Measurements from ENCODE around the gene DYNLRB1. TPM values are rescaled to one million over a fixed set of nuclear protein-coding genes. Genes with fewer than 3 reads are reported as not detected.

The DYNLRB1 gene
- total and polyA plus RNA-seq, 2 of the 13 experiments (the other 11 are each of a cell fraction or from before 2014, with no cell fraction given), result 140 to 244 TPM

DNA sequence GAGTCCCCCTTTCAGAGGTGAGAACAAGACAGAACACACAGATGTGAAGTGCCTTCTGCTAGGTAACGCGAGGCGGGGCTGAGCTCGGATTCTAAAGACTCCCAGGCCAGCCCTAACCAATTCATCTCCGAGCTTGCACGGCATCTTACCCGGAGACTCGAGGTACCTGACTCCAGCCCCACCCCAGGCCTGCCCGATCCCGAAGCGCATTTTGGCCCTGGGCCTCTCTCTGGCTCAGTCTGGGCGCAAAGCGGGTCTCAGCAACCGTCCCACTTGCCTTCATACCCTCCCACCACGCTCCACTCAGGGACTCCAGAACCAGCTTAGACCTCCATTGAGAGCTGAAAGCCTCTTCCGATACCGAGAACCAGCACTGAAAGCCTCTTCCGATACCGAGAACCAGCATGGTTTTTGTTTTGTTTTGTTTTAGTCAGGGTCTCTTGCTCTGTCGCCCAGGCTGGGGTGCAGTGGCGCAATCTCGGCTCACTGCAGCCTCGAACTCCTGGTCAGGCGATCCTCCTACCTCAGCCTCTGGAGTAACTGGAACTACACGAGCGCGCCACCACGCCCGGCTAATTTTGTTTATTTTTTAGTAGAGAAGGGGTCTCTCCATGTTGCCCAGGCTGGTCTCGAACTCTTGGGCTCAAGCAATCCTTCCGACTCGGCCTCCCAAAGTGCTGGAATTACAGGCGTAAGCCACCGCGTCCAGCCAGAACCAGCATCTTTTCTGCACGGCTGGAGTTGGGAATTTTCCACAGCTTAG is 557 bp upstream of the DYNLRB1 start (continued):
- TF ChIP-seq, protein P1, sequence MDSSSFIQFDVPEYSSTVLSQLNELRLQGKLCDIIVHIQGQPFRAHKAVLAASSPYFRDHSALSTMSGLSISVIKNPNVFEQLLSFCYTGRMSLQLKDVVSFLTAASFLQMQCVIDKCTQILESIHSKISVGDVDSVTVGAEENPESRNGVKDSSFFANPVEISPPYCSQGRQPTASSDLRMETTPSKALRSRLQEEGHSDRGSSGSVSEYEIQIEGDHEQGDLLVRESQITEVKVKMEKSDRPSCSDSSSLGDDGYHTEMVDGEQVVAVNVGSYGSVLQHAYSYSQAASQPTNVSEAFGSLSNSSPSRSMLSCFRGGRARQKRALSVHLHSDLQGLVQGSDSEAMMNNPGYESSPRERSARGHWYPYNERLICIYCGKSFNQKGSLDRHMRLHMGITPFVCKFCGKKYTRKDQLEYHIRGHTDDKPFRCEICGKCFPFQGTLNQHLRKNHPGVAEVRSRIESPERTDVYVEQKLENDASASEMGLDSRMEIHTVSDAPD (CRISPR knock-in tag; IDR thresholded peaks at IDR 0.05), result no peak; the same call in 1 of the 2 replicates
- TF ChIP-seq, protein P2, sequence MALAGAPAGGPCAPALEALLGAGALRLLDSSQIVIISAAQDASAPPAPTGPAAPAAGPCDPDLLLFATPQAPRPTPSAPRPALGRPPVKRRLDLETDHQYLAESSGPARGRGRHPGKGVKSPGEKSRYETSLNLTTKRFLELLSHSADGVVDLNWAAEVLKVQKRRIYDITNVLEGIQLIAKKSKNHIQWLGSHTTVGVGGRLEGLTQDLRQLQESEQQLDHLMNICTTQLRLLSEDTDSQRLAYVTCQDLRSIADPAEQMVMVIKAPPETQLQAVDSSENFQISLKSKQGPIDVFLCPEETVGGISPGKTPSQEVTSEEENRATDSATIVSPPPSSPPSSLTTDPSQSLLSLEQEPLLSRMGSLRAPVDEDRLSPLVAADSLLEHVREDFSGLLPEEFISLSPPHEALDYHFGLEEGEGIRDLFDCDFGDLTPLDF (CRISPR knock-in tag; IDR thresholded peaks at IDR 0.05), result no peak
- TF ChIP-seq, protein P3, sequence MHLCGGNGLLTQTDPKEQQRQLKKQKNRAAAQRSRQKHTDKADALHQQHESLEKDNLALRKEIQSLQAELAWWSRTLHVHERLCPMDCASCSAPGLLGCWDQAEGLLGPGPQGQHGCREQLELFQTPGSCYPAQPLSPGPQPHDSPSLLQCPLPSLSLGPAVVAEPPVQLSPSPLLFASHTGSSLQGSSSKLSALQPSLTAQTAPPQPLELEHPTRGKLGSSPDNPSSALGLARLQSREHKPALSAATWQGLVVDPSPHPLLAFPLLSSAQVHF (CRISPR knock-in tag; IDR thresholded peaks at IDR 0.05), result no peak
- TF ChIP-seq AGO1 (IDR thresholded peaks at IDR 0.05; ENCODE audit: low read depth, low read length, poor library complexity, severe bottlenecking) (no peak), ZNF205 (CRISPR knock-in tag; IDR thresholded peaks at IDR 0.05) (0 out of 2 replicates have a peak, but pooled peaks have one; percentile 24), ZNF570 (CRISPR knock-in tag; IDR thresholded peaks at IDR 0.05; ENCODE audit: borderline replicate concordance) (0 out of 2 replicates have a peak, but pooled peaks have one; percentile 86), HNF4A (CRISPR knock-in tag; IDR thresholded peaks at IDR 0.05) (no peak; the same call in 1 of the 2 replicates), HOXA5 (CRISPR knock-in tag; IDR thresholded peaks at IDR 0.05) (peak; percentile 31; the same call in 1 of the 2 replicates), ZBTB1 (CRISPR knock-in tag; IDR thresholded peaks at IDR 0.05; ENCODE audit: borderline replicate concordance) (no peak), ZNF782 (CRISPR knock-in tag; IDR thresholded peaks at IDR 0.05; ENCODE audit: borderline replicate concordance) (0 out of 2 replicates have a peak, but pooled peaks have one; percentile 52)
- TF ChIP-seq, protein P4, sequence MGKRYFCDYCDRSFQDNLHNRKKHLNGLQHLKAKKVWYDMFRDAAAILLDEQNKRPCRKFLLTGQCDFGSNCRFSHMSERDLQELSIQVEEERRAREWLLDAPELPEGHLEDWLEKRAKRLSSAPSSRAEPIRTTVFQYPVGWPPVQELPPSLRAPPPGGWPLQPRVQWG (CRISPR knock-in tag; IDR thresholded peaks at IDR 0.05; ENCODE audit: borderline replicate concordance, low read depth), result no peak
- TF ChIP-seq, protein P5, sequence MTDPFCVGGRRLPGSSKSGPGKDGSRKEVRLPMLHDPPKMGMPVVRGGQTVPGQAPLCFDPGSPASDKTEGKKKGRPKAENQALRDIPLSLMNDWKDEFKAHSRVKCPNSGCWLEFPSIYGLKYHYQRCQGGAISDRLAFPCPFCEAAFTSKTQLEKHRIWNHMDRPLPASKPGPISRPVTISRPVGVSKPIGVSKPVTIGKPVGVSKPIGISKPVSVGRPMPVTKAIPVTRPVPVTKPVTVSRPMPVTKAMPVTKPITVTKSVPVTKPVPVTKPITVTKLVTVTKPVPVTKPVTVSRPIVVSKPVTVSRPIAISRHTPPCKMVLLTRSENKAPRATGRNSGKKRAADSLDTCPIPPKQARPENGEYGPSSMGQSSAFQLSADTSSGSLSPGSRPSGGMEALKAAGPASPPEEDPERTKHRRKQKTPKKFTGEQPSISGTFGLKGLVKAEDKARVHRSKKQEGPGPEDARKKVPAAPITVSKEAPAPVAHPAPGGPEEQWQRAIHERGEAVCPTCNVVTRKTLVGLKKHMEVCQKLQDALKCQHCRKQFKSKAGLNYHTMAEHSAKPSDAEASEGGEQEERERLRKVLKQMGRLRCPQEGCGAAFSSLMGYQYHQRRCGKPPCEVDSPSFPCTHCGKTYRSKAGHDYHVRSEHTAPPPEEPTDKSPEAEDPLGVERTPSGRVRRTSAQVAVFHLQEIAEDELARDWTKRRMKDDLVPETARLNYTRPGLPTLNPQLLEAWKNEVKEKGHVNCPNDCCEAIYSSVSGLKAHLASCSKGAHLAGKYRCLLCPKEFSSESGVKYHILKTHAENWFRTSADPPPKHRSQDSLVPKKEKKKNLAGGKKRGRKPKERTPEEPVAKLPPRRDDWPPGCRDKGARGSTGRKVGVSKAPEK (CRISPR knock-in tag; IDR thresholded peaks at IDR 0.05; ENCODE audit: borderline replicate concordance), result 0 out of 2 replicates have a peak, but pooled peaks have one; percentile 77
- TF ChIP-seq, protein P6, sequence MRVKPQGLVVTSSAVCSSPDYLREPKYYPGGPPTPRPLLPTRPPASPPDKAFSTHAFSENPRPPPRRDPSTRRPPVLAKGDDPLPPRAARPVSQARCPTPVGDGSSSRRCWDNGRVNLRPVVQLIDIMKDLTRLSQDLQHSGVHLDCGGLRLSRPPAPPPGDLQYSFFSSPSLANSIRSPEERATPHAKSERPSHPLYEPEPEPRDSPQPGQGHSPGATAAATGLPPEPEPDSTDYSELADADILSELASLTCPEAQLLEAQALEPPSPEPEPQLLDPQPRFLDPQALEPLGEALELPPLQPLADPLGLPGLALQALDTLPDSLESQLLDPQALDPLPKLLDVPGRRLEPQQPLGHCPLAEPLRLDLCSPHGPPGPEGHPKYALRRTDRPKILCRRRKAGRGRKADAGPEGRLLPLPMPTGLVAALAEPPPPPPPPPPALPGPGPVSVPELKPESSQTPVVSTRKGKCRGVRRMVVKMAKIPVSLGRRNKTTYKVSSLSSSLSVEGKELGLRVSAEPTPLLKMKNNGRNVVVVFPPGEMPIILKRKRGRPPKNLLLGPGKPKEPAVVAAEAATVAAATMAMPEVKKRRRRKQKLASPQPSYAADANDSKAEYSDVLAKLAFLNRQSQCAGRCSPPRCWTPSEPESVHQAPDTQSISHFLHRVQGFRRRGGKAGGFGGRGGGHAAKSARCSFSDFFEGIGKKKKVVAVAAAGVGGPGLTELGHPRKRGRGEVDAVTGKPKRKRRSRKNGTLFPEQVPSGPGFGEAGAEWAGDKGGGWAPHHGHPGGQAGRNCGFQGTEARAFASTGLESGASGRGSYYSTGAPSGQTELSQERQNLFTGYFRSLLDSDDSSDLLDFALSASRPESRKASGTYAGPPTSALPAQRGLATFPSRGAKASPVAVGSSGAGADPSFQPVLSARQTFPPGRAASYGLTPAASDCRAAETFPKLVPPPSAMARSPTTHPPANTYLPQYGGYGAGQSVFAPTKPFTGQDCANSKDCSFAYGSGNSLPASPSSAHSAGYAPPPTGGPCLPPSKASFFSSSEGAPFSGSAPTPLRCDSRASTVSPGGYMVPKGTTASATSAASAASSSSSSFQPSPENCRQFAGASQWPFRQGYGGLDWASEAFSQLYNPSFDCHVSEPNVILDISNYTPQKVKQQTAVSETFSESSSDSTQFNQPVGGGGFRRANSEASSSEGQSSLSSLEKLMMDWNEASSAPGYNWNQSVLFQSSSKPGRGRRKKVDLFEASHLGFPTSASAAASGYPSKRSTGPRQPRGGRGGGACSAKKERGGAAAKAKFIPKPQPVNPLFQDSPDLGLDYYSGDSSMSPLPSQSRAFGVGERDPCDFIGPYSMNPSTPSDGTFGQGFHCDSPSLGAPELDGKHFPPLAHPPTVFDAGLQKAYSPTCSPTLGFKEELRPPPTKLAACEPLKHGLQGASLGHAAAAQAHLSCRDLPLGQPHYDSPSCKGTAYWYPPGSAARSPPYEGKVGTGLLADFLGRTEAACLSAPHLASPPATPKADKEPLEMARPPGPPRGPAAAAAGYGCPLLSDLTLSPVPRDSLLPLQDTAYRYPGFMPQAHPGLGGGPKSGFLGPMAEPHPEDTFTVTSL (CRISPR knock-in tag; IDR thresholded peaks at IDR 0.05; ENCODE audit: borderline replicate concordance), result peak; percentile 18; the same call in 1 of the 2 replicates
- TF ChIP-seq, protein P7, sequence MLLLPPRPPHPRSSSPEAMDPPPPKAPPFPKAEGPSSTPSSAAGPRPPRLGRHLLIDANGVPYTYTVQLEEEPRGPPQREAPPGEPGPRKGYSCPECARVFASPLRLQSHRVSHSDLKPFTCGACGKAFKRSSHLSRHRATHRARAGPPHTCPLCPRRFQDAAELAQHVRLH (CRISPR knock-in tag; IDR thresholded peaks at IDR 0.05; ENCODE audit: borderline replicate concordance, low read depth), result peak; percentile 10; the same call in 1 of the 2 replicates

All from HepG2 (cell line).